ENCODE data around the gene IGDCC3.

DNA sequence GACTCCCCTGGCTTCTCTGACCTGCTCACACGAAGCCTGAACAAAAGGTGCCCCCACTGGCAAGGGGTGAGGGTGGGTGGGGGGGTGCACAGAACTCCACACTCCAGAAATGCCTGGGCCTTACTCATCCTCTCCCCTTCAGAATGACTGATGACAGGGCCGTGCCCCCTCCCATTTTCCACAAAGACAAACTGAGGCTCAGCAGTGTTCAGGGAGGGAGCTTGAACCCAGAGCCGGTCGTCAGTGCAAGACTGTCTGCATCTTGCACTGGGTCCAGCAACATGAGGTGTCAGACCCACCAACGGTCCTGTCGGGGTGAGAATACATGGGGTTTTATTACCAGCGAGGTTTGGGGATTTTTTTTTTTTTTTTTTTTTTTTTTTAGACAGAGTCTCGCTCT lies 15.3 kb downstream of the IGDCC3 start:
- TF ChIP-seq, protein P1, sequence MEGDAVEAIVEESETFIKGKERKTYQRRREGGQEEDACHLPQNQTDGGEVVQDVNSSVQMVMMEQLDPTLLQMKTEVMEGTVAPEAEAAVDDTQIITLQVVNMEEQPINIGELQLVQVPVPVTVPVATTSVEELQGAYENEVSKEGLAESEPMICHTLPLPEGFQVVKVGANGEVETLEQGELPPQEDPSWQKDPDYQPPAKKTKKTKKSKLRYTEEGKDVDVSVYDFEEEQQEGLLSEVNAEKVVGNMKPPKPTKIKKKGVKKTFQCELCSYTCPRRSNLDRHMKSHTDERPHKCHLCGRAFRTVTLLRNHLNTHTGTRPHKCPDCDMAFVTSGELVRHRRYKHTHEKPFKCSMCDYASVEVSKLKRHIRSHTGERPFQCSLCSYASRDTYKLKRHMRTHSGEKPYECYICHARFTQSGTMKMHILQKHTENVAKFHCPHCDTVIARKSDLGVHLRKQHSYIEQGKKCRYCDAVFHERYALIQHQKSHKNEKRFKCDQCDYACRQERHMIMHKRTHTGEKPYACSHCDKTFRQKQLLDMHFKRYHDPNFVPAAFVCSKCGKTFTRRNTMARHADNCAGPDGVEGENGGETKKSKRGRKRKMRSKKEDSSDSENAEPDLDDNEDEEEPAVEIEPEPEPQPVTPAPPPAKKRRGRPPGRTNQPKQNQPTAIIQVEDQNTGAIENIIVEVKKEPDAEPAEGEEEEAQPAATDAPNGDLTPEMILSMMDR (IDR thresholded peaks at IDR 0.05): no peak
- no peak for TF ChIP-seq JUN (IDR thresholded peaks at IDR 0.05)
- no peak for TF ChIP-seq CEBPB (IDR thresholded peaks at IDR 0.05)
- TF ChIP-seq POLR2AphosphoS2 (conservative IDR thresholded peaks at IDR 0.05; ENCODE audit: low read length): no peak
- no peak for TF ChIP-seq RCOR1 (IDR thresholded peaks at IDR 0.05; ENCODE audit: low read depth, low read length)
- no peak for TF ChIP-seq POLR2A (IDR thresholded peaks at IDR 0.05; ENCODE audit: low read length)
- no peak for TF ChIP-seq MAX (IDR thresholded peaks at IDR 0.05)
- no peak for TF ChIP-seq JUNB (IDR thresholded peaks at IDR 0.05)

Measured in A549 (cell line).